Vagina (tissue), 2 donors: ENCODE data around the gene CRNKL1.

Source experiments
- CTCF ChIP-seq, 3 experiments: fragments of 450-650 bp in 2 of 3; fragments of 200-600 bp in 1 of 3; sonication (generic) in 1 of 3; IDR thresholded peaks; one replicate each; pipeline ENCODE4 v1.5.1; 2017 to 2019; ENCODE audit warnings: antibody characterized with exemption in 3 of 3, mild to moderate bottlenecking in 2 of 3, moderate library complexity in 2 of 3
- POLR2A ChIP-seq, 2 donors: fragments of 450-650 bp; IDR thresholded peaks; one replicate each; pipeline ENCODE4 v1.6.1; 2017; ENCODE audit warnings: antibody characterized with exemption in 2 of 2, mild to moderate bottlenecking in 2 of 2, moderate library complexity in 2 of 2
- POLR2AphosphoS5 ChIP-seq, 2 donors: sonication (generic); formaldehyde crosslinking; IDR thresholded peaks; one replicate each; pipeline ENCODE4 v1.9.0; 2017; ENCODE audit warnings: antibody characterized with exemption in 2 of 2, mild to moderate bottlenecking in 2 of 2, low read depth in 1 of 2; ENCODE audit not compliant: insufficient read depth in 1 of 2

GRCh38 chr20:20092827-20093226 lies 40.6 kb upstream of the CRNKL1 start:
- no peak for TF ChIP-seq CTCF (IDR thresholded peaks at IDR 0.05)
- no peak for TF ChIP-seq POLR2A (IDR thresholded peaks at IDR 0.05)
- TF ChIP-seq POLR2AphosphoS5 (IDR thresholded peaks at IDR 0.05; ENCODE audit: insufficient read depth in 1 of 2, low read depth in 1 of 2) = no peak
